B cell (primary cell): ENCODE data around the gene ASB15. TPM values are rescaled to one million over a fixed set of nuclear protein-coding genes. Genes with fewer than 3 reads are reported as not detected.

Experiments used
- ATAC-seq: fragments of 200-7000 bp; cut with Tn5 transposase; one replicate; pipeline ENCODE4 v1.10.0; 2021; ENCODE audit warnings: low read depth, mild to moderate bottlenecking, moderate number of reproducible peaks, moderate library complexity
- CTCF ChIA-PET: fragments of 350-600 bp; sonication (Branson Sonifier 250); formaldehyde crosslinking; loops from one replicate; lab custom pipeline; 2021; ENCODE audit warnings: antibody characterized with exemption, inconsistent platforms; lab: Charles Lee
- POLR2A ChIA-PET: fragments of 350-600 bp; sonication (Branson Sonifier 250); formaldehyde crosslinking; loops from one replicate; lab custom pipeline; 2021; ENCODE audit warnings: antibody characterized with exemption; lab: Charles Lee
- DNase-seq: peaks from one replicate; pipeline ENCODE4 v3.0.0; 2013
- H2AFZ ChIP-seq: 2 replicates; pipeline ENCODE4 v1.6.1; 2012; ENCODE audit warnings: mild to moderate bottlenecking, low read depth, low read length; ENCODE audit not compliant: insufficient read depth, poor library complexity, severe bottlenecking
- H3K27ac ChIP-seq, 2 donors: 1 replicate in 1 of 2; 2 replicates in 1 of 2; pipeline ENCODE4 v1.5.1; 2012 to 2013; ENCODE audit warnings: low read length in 2 of 2, mild to moderate bottlenecking in 2 of 2, moderate library complexity in 1 of 2
- H3K27me3 ChIP-seq, 4 experiments: fragments of 200-600 bp in 1 of 4; sonication (generic) in 1 of 4; replicated peaks in 1 of 4; 1 replicate in 2 of 4; 2 replicates in 2 of 4; pipeline versions ENCODE4 v1.6.1 to v1.7.0; 2013 to 2016; ENCODE audit warnings: low read length in 3 of 4, mild to moderate bottlenecking in 2 of 4, mixed read lengths in 1 of 4, moderate library complexity in 1 of 4; ENCODE audit not compliant: insufficient read depth in 4 of 4, control insufficient read depth in 3 of 4; ENCODE audit errors: control extremely low read depth in 1 of 4
- H3K36me3 ChIP-seq, 2 experiments: replicated peaks in 1 of 2; 1 replicate in 1 of 2; 2 replicates in 1 of 2; pipeline versions ENCODE4 v1.6.1 to v1.7.1; 2013; ENCODE audit warnings: low read length in 1 of 2; ENCODE audit not compliant: insufficient read depth in 2 of 2, control insufficient read depth in 1 of 2; ENCODE audit errors: control extremely low read depth in 1 of 2, extremely low read depth in 1 of 2
- H3K4me1 ChIP-seq, 2 donors: fragments of 200-600 bp in 1 of 2; sonication (generic) in 1 of 2; 1 replicate in 1 of 2; 2 replicates in 1 of 2; pipeline versions ENCODE4 v1.5.1 to v1.6.1; 2013 to 2017; ENCODE audit warnings: low read length in 2 of 2; ENCODE audit not compliant: control insufficient read depth in 2 of 2, insufficient read depth in 2 of 2
- H3K4me2 ChIP-seq: replicated peaks from 2 replicates; pipeline ENCODE3; 2012; ENCODE audit warnings: mild to moderate bottlenecking, low read depth, low read length; ENCODE audit not compliant: poor library complexity, severe bottlenecking
- H3K4me3 ChIP-seq, 5 experiments: fragments of 200-600 bp in 1 of 5; sonication (generic) in 1 of 5; 1 replicate in 3 of 5; 2 replicates in 2 of 5; pipeline versions ENCODE4 v1.5.1 to v1.7.0; 2011 to 2016; ENCODE audit warnings: low read length in 4 of 5, mild to moderate bottlenecking in 4 of 5, low read depth in 2 of 5, control low read depth in 1 of 5, moderate library complexity in 1 of 5; ENCODE audit not compliant: insufficient read depth in 1 of 5; ENCODE audit errors: control extremely low read depth in 1 of 5, extremely low read depth in 1 of 5
- H3K79me2 ChIP-seq: fragments of 200-600 bp; sonication (generic); one replicate; pipeline ENCODE4 v1.6.0; 2016; ENCODE audit warnings: low read length; ENCODE audit not compliant: control insufficient read depth, insufficient read depth
- H3K9ac ChIP-seq: fragments of 200-600 bp; sonication (generic); 2 replicates; pipeline ENCODE4 v1.6.1; 2017; ENCODE audit warnings: mild to moderate bottlenecking, low read length, moderate library complexity
- H3K9me3 ChIP-seq, 3 donors: one replicate each; pipeline versions ENCODE4 v1.6.1 to v1.7.1; 2013; ENCODE audit warnings: low read length in 2 of 3; ENCODE audit not compliant: control insufficient read depth in 2 of 3, insufficient read depth in 1 of 3; ENCODE audit errors: control extremely low read depth in 1 of 3
- H4K20me1 ChIP-seq: 2 replicates; pipeline ENCODE4 v1.6.0; 2012; ENCODE audit warnings: mild to moderate bottlenecking, low read length; ENCODE audit not compliant: insufficient read depth, control insufficient read depth, poor library complexity, severe bottlenecking
- H3K27ac Mint-ChIP-seq: one replicate; pipeline ENCODE4 v1.8.0; 2021; ENCODE audit warnings: mixed read lengths
- H3K27me3 Mint-ChIP-seq: one replicate; pipeline ENCODE4 v1.8.0; 2021; ENCODE audit warnings: mixed read lengths
- H3K4me1 Mint-ChIP-seq: one replicate; pipeline ENCODE4 v1.8.0; 2021; ENCODE audit warnings: mixed read lengths
- H3K4me3 Mint-ChIP-seq: one replicate; pipeline ENCODE4 v1.8.0; 2021; ENCODE audit warnings: mixed read lengths
- H3K9me3 Mint-ChIP-seq: one replicate; pipeline ENCODE4 v1.8.0; 2022; ENCODE audit warnings: mixed read lengths; ENCODE audit not compliant: insufficient read depth
- EZH2 ChIP-seq: IDR thresholded peaks from 2 replicates; pipeline ENCODE4 v1.6.1; 2012; ENCODE audit warnings: borderline replicate concordance, low read depth, mild to moderate bottlenecking, moderate library complexity, low read length; ENCODE audit not compliant: insufficient read depth, poor library complexity, severe bottlenecking
- WGBS: methylation state at CpG from one replicate; pipeline ENCODE4 v1.1.5; 2013; ENCODE audit warnings: missing lambda C conversion rate; ENCODE audit not compliant: insufficient coverage; 5-methylcytosine and 5-hydroxymethylcytosine counted together
- intact Hi-C: fragments of 100-400 bp; cut with micrococcal nuclease; formaldehyde crosslinking; loops from one replicate; pipeline ENCODE4 v1.10.0; 2022
- polyA plus RNA-seq: library from polyadenylated mRNA; depleted of rRNA; stranded (reverse); fragments of >200 nt; gene quantifications from 2 replicates; pipeline ENCODE4 v1.2.3, GENCODE V29; 2012
- total RNA-seq, 2 donors: library from RNA; stranded (reverse); fragments of 120-200 nt in 1 of 2; gene quantifications; 1 replicate in 1 of 2; 2 replicates in 1 of 2; pipeline versions ENCODE4 v1.2.3 to v1.2.4, GENCODE V29; 2013 to 2022
- TF ChIP-seq, protein P1 (sequence below): fragments of 200-600 bp; IDR thresholded peaks from one replicate; pipeline ENCODE4 v1.8.0; 2022; ENCODE audit warnings: antibody characterized with exemption, mild to moderate bottlenecking

ASB15 gene
- total and polyA plus RNA-seq, 2 donors (not counting 1 experiment from before 2014, with no cell fraction given): not detected

GRCh38 chr7:123682690-123683089 is 81.1 kb downstream of the ASB15 start:
- H3K27me3 ChIP-seq: no peaks in the 10 kb centered on the region
- no peaks in the 10 kb centered on the region for H3K4me1 ChIP-seq
- Mint-ChIP-seq H3K27ac (no peak overlapping the region), H3K27me3 (no peaks in the 10 kb centered on the region), H3K4me3 (no peak overlapping the region), H3K9me3 (no peaks in the 10 kb centered on the region), H3K4me1 (no peaks in the 10 kb centered on the region)
- ChIA-PET POLR2A (no interaction called here), CTCF (interaction anchor here (0.7 to 4.0 kb wide), 10 partner anchors 8 to 220 kb away, joined by 3 to 36 read pairs (median 4); no protein-coding TSS in a partner anchor)
- H3K4me2 ChIP-seq: no peak overlapping the region
- H3K9me3 ChIP-seq: no peaks in the 10 kb centered on the region
- intact Hi-C loops: loop anchor here (1.0 to 5.0 kb wide), 2 partner anchors 183 to 1175 kb away; no protein-coding TSS in a partner anchor
- no peak overlapping the region for H3K27ac ChIP-seq
- H2AFZ ChIP-seq: no peak overlapping the region
- peak; percentile 38 for DNase-seq
- no CpG with 5 or more reads among the region's 1 CpG for WGBS
- ATAC-seq: no peak
- no peak overlapping the region for H3K4me3 ChIP-seq
- H4K20me1 ChIP-seq: no peaks in the 10 kb centered on the region
- no peaks in the 10 kb centered on the region for H3K79me2 ChIP-seq
- TF ChIP-seq EZH2: no peak
- TF ChIP-seq, protein P1, sequence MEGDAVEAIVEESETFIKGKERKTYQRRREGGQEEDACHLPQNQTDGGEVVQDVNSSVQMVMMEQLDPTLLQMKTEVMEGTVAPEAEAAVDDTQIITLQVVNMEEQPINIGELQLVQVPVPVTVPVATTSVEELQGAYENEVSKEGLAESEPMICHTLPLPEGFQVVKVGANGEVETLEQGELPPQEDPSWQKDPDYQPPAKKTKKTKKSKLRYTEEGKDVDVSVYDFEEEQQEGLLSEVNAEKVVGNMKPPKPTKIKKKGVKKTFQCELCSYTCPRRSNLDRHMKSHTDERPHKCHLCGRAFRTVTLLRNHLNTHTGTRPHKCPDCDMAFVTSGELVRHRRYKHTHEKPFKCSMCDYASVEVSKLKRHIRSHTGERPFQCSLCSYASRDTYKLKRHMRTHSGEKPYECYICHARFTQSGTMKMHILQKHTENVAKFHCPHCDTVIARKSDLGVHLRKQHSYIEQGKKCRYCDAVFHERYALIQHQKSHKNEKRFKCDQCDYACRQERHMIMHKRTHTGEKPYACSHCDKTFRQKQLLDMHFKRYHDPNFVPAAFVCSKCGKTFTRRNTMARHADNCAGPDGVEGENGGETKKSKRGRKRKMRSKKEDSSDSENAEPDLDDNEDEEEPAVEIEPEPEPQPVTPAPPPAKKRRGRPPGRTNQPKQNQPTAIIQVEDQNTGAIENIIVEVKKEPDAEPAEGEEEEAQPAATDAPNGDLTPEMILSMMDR: peak; percentile 69
- H3K9ac ChIP-seq: no peak overlapping the region
- peaks cover 6 to 11% of the 10 kb centered on the region in 2 experiments for H3K36me3 ChIP-seq

GRCh38 chr7:123687161-123687560 is 85.5 kb downstream of the ASB15 start:
- DNase-seq (no peak), ATAC-seq (no peak)
- Histone ChIP-seq H3K4me1 (no peaks in the 10 kb centered on the region), H3K9ac (no peak overlapping the region), H3K79me2 (no peaks in the 10 kb centered on the region), H3K36me3 (peaks cover 8 to 39% of the 10 kb centered on the region in 2 experiments), H2AFZ (no peak overlapping the region), H3K9me3 (no peaks in the 10 kb centered on the region), H3K27ac (no peak overlapping the region), H3K4me3 (no peak overlapping the region), H4K20me1 (no peaks in the 10 kb centered on the region), H3K27me3 (no peaks in the 10 kb centered on the region), H3K4me2 (no peak overlapping the region)
- no peak overlapping the region for H3K4me3 Mint-ChIP-seq
- H3K9me3 Mint-ChIP-seq: no peaks in the 10 kb centered on the region
- TF ChIP-seq, protein P1: no peak
- TF ChIP-seq EZH2: no peak
- intact Hi-C loops: no loop called here
- WGBS: 100% methylated on average over 2 of the region's 2 CpGs
- no peaks in the 10 kb centered on the region for H3K4me1 Mint-ChIP-seq
- ChIA-PET POLR2A (no interaction called here), CTCF (interaction anchor here (1.3 kb wide), 1 partner anchor 178 kb away, joined by 3 read pairs; no protein-coding TSS in a partner anchor)
- H3K27me3 Mint-ChIP-seq: no peaks in the 10 kb centered on the region
- H3K27ac Mint-ChIP-seq: no peak overlapping the region
